ENCODE measurements around the gene TBC1D22A. TPM values are rescaled to one million over a fixed set of nuclear protein-coding genes. Genes with fewer than 3 reads are reported as not detected.

The TBC1D22A gene
- total RNA-seq, 1 donor from 2014 or later: 41.0 TPM

- Mint-ChIP-seq H3K27me3 (no peaks in the 10 kb centered on the region), H3K9me3 (no peaks in the 10 kb centered on the region), H3K4me3 (no peak overlapping the region), H3K27ac (no peak overlapping the region), H3K36me3 (ENCODE audit: low read depth) (peaks cover 5% of the 10 kb centered on the region), H3K4me1 (peaks cover 7% of the 10 kb centered on the region)
- no peak for DNase-seq
- intact Hi-C loops (cut with micrococcal nuclease): no loop called here
These were observed 180.6 kb downstream of the TBC1D22A start for GRCh38 chr22:46942799-46943785.

GRCh38 chr22:46945481-46945880, 183.0 kb downstream of the TBC1D22A start:
- Mint-ChIP-seq H3K36me3 (ENCODE audit: low read depth) (peaks cover 9% of the 10 kb centered on the region), H3K27ac (no peak overlapping the region), H3K4me1 (peaks cover 7% of the 10 kb centered on the region), H3K4me3 (no peak overlapping the region), H3K9me3 (no peaks in the 10 kb centered on the region), H3K27me3 (no peaks in the 10 kb centered on the region)
- DNase-seq: no peak
- intact Hi-C loops (cut with micrococcal nuclease): no loop called here

GRCh38 chr22:46946383-46946962, 184.0 kb downstream of the TBC1D22A start:
- no peak for DNase-seq
- peaks cover 7% of the 10 kb centered on the region for H3K4me1 Mint-ChIP-seq
- H3K4me3 Mint-ChIP-seq: no peak overlapping the region
- no peaks in the 10 kb centered on the region for H3K27me3 Mint-ChIP-seq
- no peaks in the 10 kb centered on the region for H3K9me3 Mint-ChIP-seq
- intact Hi-C loops (cut with micrococcal nuclease): no loop called here
- H3K36me3 Mint-ChIP-seq (ENCODE audit: low read depth): peaks cover 10% of the 10 kb centered on the region
- H3K27ac Mint-ChIP-seq: no peak overlapping the region

- Mint-ChIP-seq H3K27ac (no peak overlapping the region), H3K9me3 (no peaks in the 10 kb centered on the region), H3K4me3 (no peak overlapping the region), H3K36me3 (ENCODE audit: low read depth) (peaks cover 10% of the 10 kb centered on the region), H3K4me1 (peaks cover 7% of the 10 kb centered on the region), H3K27me3 (no peaks in the 10 kb centered on the region)
- intact Hi-C loops (cut with micrococcal nuclease): no loop called here
- no peak for DNase-seq
These were observed 185.2 kb downstream of the TBC1D22A start for GRCh38 chr22:46947516-46948257.

GRCh38 chr22:46948411-46949144, 186.1 kb downstream of the TBC1D22A start:
- Mint-ChIP-seq H3K36me3 (ENCODE audit: low read depth) (peaks cover 11% of the 10 kb centered on the region), H3K27me3 (no peaks in the 10 kb centered on the region), H3K4me3 (no peak overlapping the region), H3K4me1 (peaks cover 7% of the 10 kb centered on the region), H3K27ac (no peak overlapping the region), H3K9me3 (no peaks in the 10 kb centered on the region)
- no peak for DNase-seq
- intact Hi-C loops (cut with micrococcal nuclease): no loop called here

GRCh38 chr22:46951350-46951749, 188.9 kb downstream of the TBC1D22A start:
- intact Hi-C loops (cut with micrococcal nuclease): no loop called here
- Mint-ChIP-seq H3K9me3 (no peaks in the 10 kb centered on the region), H3K4me1 (peaks cover 7% of the 10 kb centered on the region), H3K27me3 (no peaks in the 10 kb centered on the region), H3K4me3 (no peak overlapping the region), H3K27ac (no peak overlapping the region), H3K36me3 (ENCODE audit: low read depth) (peaks cover 11% of the 10 kb centered on the region)
- DNase-seq: no peak

GRCh38 chr22:46951973-46952372, 189.5 kb downstream of the TBC1D22A start:
- no peak for DNase-seq
- Mint-ChIP-seq H3K27me3 (no peaks in the 10 kb centered on the region), H3K27ac (no peak overlapping the region), H3K9me3 (no peaks in the 10 kb centered on the region), H3K4me3 (no peak overlapping the region), H3K4me1 (peaks cover 5% of the 10 kb centered on the region), H3K36me3 (ENCODE audit: low read depth) (peaks cover 10% of the 10 kb centered on the region)
- intact Hi-C loops (cut with micrococcal nuclease): no loop called here

- Mint-ChIP-seq H3K4me1 (no peaks in the 10 kb centered on the region), H3K4me3 (no peak overlapping the region), H3K27me3 (no peaks in the 10 kb centered on the region), H3K36me3 (ENCODE audit: low read depth) (peaks cover 6% of the 10 kb centered on the region), H3K9me3 (no peaks in the 10 kb centered on the region), H3K27ac (no peak overlapping the region)
- intact Hi-C loops (cut with micrococcal nuclease): no loop called here
- DNase-seq: no peak
These were observed 191.7 kb downstream of the TBC1D22A start for GRCh38 chr22:46953968-46954765.

GRCh38 chr22:46954781-46955180, 192.3 kb downstream of the TBC1D22A start:
- no peak for DNase-seq
- Mint-ChIP-seq H3K27me3 (no peaks in the 10 kb centered on the region), H3K27ac (no peak overlapping the region), H3K4me1 (no peaks in the 10 kb centered on the region), H3K9me3 (no peaks in the 10 kb centered on the region), H3K36me3 (ENCODE audit: low read depth) (peaks cover 3% of the 10 kb centered on the region), H3K4me3 (no peak overlapping the region)
- intact Hi-C loops (cut with micrococcal nuclease): no loop called here

GRCh38 chr22:46956498-46957215, 194.2 kb downstream of the TBC1D22A start:
- no peak overlapping the region for H3K27ac Mint-ChIP-seq
- DNase-seq: no peak
- H3K4me1 Mint-ChIP-seq: no peaks in the 10 kb centered on the region
- no peaks in the 10 kb centered on the region for H3K9me3 Mint-ChIP-seq
- intact Hi-C loops (cut with micrococcal nuclease): no loop called here
- H3K36me3 Mint-ChIP-seq (ENCODE audit: low read depth): peaks cover 2% of the 10 kb centered on the region
- no peaks in the 10 kb centered on the region for H3K27me3 Mint-ChIP-seq
- H3K4me3 Mint-ChIP-seq: no peak overlapping the region

- H3K4me1 Mint-ChIP-seq: no peaks in the 10 kb centered on the region
- H3K27ac Mint-ChIP-seq: no peak overlapping the region
- H3K9me3 Mint-ChIP-seq: no peaks in the 10 kb centered on the region
- intact Hi-C loops (cut with micrococcal nuclease): no loop called here
- H3K4me3 Mint-ChIP-seq: no peak overlapping the region
- peaks cover 2% of the 10 kb centered on the region for H3K36me3 Mint-ChIP-seq (ENCODE audit: low read depth)
- H3K27me3 Mint-ChIP-seq: no peaks in the 10 kb centered on the region
- no peak for DNase-seq
These were observed 195.1 kb downstream of the TBC1D22A start for GRCh38 chr22:46957521-46957920.

GRCh38 chr22:46958191-46958590, 195.7 kb downstream of the TBC1D22A start:
- no peaks in the 10 kb centered on the region for H3K9me3 Mint-ChIP-seq
- DNase-seq: no peak
- no peaks in the 10 kb centered on the region for H3K36me3 Mint-ChIP-seq (ENCODE audit: low read depth)
- no peak overlapping the region for H3K4me3 Mint-ChIP-seq
- H3K27me3 Mint-ChIP-seq: no peaks in the 10 kb centered on the region
- intact Hi-C loops (cut with micrococcal nuclease): no loop called here
- no peak overlapping the region for H3K27ac Mint-ChIP-seq
- H3K4me1 Mint-ChIP-seq: no peaks in the 10 kb centered on the region

Data from activated CD4-positive, alpha-beta T cell treated with anti-CD3 and anti-CD28 coated beads, Interleukin-2, amount 10 ng/mL, durations not matched to agents 24 days and 14 days (primary cell).